B cell (primary cell): Measurements from ENCODE around the gene ADAMTS8. TPM values are rescaled to one million over a fixed set of nuclear protein-coding genes. Genes with fewer than 3 reads are reported as not detected.

Experiments
- ATAC-seq: fragments of 200-7000 bp; cut with Tn5 transposase; one replicate; pipeline ENCODE4 v1.10.0; 2021; ENCODE audit warnings: low read depth, mild to moderate bottlenecking, moderate number of reproducible peaks, moderate library complexity
- CTCF ChIA-PET: fragments of 350-600 bp; sonication (Branson Sonifier 250); formaldehyde crosslinking; loops from one replicate; lab custom pipeline; 2021; ENCODE audit warnings: antibody characterized with exemption, inconsistent platforms; lab: Charles Lee
- POLR2A ChIA-PET: fragments of 350-600 bp; sonication (Branson Sonifier 250); formaldehyde crosslinking; loops from one replicate; lab custom pipeline; 2021; ENCODE audit warnings: antibody characterized with exemption; lab: Charles Lee
- DNase-seq: peaks from one replicate; pipeline ENCODE4 v3.0.0; 2013
- H2AFZ ChIP-seq: 2 replicates; pipeline ENCODE4 v1.6.1; 2012; ENCODE audit warnings: mild to moderate bottlenecking, low read depth, low read length; ENCODE audit not compliant: insufficient read depth, poor library complexity, severe bottlenecking
- H3K27ac ChIP-seq, 2 donors: 1 replicate in 1 of 2; 2 replicates in 1 of 2; pipeline ENCODE4 v1.5.1; 2012 to 2013; ENCODE audit warnings: low read length in 2 of 2, mild to moderate bottlenecking in 2 of 2, moderate library complexity in 1 of 2
- H3K27me3 ChIP-seq, 4 experiments: fragments of 200-600 bp in 1 of 4; sonication (generic) in 1 of 4; replicated peaks in 1 of 4; 1 replicate in 2 of 4; 2 replicates in 2 of 4; pipeline versions ENCODE4 v1.6.1 to v1.7.0; 2013 to 2016; ENCODE audit warnings: low read length in 3 of 4, mild to moderate bottlenecking in 2 of 4, mixed read lengths in 1 of 4, moderate library complexity in 1 of 4; ENCODE audit not compliant: insufficient read depth in 4 of 4, control insufficient read depth in 3 of 4; ENCODE audit errors: control extremely low read depth in 1 of 4
- H3K36me3 ChIP-seq, 2 experiments: replicated peaks in 1 of 2; 1 replicate in 1 of 2; 2 replicates in 1 of 2; pipeline versions ENCODE4 v1.6.1 to v1.7.1; 2013; ENCODE audit warnings: low read length in 1 of 2; ENCODE audit not compliant: insufficient read depth in 2 of 2, control insufficient read depth in 1 of 2; ENCODE audit errors: control extremely low read depth in 1 of 2, extremely low read depth in 1 of 2
- H3K4me1 ChIP-seq, 2 donors: fragments of 200-600 bp in 1 of 2; sonication (generic) in 1 of 2; 1 replicate in 1 of 2; 2 replicates in 1 of 2; pipeline versions ENCODE4 v1.5.1 to v1.6.1; 2013 to 2017; ENCODE audit warnings: low read length in 2 of 2; ENCODE audit not compliant: control insufficient read depth in 2 of 2, insufficient read depth in 2 of 2
- H3K4me2 ChIP-seq: replicated peaks from 2 replicates; pipeline ENCODE3; 2012; ENCODE audit warnings: mild to moderate bottlenecking, low read depth, low read length; ENCODE audit not compliant: poor library complexity, severe bottlenecking
- H3K4me3 ChIP-seq, 5 experiments: fragments of 200-600 bp in 1 of 5; sonication (generic) in 1 of 5; 1 replicate in 3 of 5; 2 replicates in 2 of 5; pipeline versions ENCODE4 v1.5.1 to v1.7.0; 2011 to 2016; ENCODE audit warnings: low read length in 4 of 5, mild to moderate bottlenecking in 4 of 5, low read depth in 2 of 5, control low read depth in 1 of 5, moderate library complexity in 1 of 5; ENCODE audit not compliant: insufficient read depth in 1 of 5; ENCODE audit errors: control extremely low read depth in 1 of 5, extremely low read depth in 1 of 5
- H3K79me2 ChIP-seq: fragments of 200-600 bp; sonication (generic); one replicate; pipeline ENCODE4 v1.6.0; 2016; ENCODE audit warnings: low read length; ENCODE audit not compliant: control insufficient read depth, insufficient read depth
- H3K9ac ChIP-seq: fragments of 200-600 bp; sonication (generic); 2 replicates; pipeline ENCODE4 v1.6.1; 2017; ENCODE audit warnings: mild to moderate bottlenecking, low read length, moderate library complexity
- H3K9me3 ChIP-seq, 3 donors: one replicate each; pipeline versions ENCODE4 v1.6.1 to v1.7.1; 2013; ENCODE audit warnings: low read length in 2 of 3; ENCODE audit not compliant: control insufficient read depth in 2 of 3, insufficient read depth in 1 of 3; ENCODE audit errors: control extremely low read depth in 1 of 3
- H4K20me1 ChIP-seq: 2 replicates; pipeline ENCODE4 v1.6.0; 2012; ENCODE audit warnings: mild to moderate bottlenecking, low read length; ENCODE audit not compliant: insufficient read depth, control insufficient read depth, poor library complexity, severe bottlenecking
- H3K27ac Mint-ChIP-seq: one replicate; pipeline ENCODE4 v1.8.0; 2021; ENCODE audit warnings: mixed read lengths
- H3K27me3 Mint-ChIP-seq: one replicate; pipeline ENCODE4 v1.8.0; 2021; ENCODE audit warnings: mixed read lengths
- H3K4me1 Mint-ChIP-seq: one replicate; pipeline ENCODE4 v1.8.0; 2021; ENCODE audit warnings: mixed read lengths
- H3K4me3 Mint-ChIP-seq: one replicate; pipeline ENCODE4 v1.8.0; 2021; ENCODE audit warnings: mixed read lengths
- H3K9me3 Mint-ChIP-seq: one replicate; pipeline ENCODE4 v1.8.0; 2022; ENCODE audit warnings: mixed read lengths; ENCODE audit not compliant: insufficient read depth
- CTCF ChIP-seq: fragments of 200-600 bp; IDR thresholded peaks from one replicate; pipeline ENCODE4 v1.8.0; 2022; ENCODE audit warnings: antibody characterized with exemption, mild to moderate bottlenecking
- EZH2 ChIP-seq: IDR thresholded peaks from 2 replicates; pipeline ENCODE4 v1.6.1; 2012; ENCODE audit warnings: borderline replicate concordance, low read depth, mild to moderate bottlenecking, moderate library complexity, low read length; ENCODE audit not compliant: insufficient read depth, poor library complexity, severe bottlenecking
- WGBS: methylation state at CpG from one replicate; pipeline ENCODE4 v1.1.5; 2013; ENCODE audit warnings: missing lambda C conversion rate; ENCODE audit not compliant: insufficient coverage; 5-methylcytosine and 5-hydroxymethylcytosine counted together
- intact Hi-C: fragments of 100-400 bp; cut with micrococcal nuclease; formaldehyde crosslinking; loops from one replicate; pipeline ENCODE4 v1.10.0; 2022
- polyA plus RNA-seq: library from polyadenylated mRNA; depleted of rRNA; stranded (reverse); fragments of >200 nt; gene quantifications from 2 replicates; pipeline ENCODE4 v1.2.3, GENCODE V29; 2012
- total RNA-seq, 2 donors: library from RNA; stranded (reverse); fragments of 120-200 nt in 1 of 2; gene quantifications; 1 replicate in 1 of 2; 2 replicates in 1 of 2; pipeline versions ENCODE4 v1.2.3 to v1.2.4, GENCODE V29; 2013 to 2022

Gene ADAMTS8
- total and polyA plus RNA-seq, 2 donors (not counting 1 experiment from before 2014, with no cell fraction given) = not detected

GRCh38 chr11:130462101-130462885 is 33.9 kb upstream of the ADAMTS8 start:
- Histone ChIP-seq H2AFZ (no peak overlapping the region), H3K4me3 (no peak overlapping the region), H3K9me3 (no peaks in the 10 kb centered on the region), H4K20me1 (no peaks in the 10 kb centered on the region), H3K79me2 (no peaks in the 10 kb centered on the region), H3K9ac (no peak overlapping the region), H3K27me3 (no peaks in the 10 kb centered on the region), H3K4me1 (no peaks in the 10 kb centered on the region), H3K4me2 (no peak overlapping the region), H3K27ac (no peak overlapping the region), H3K36me3 (no peaks in the 10 kb centered on the region)
- WGBS = 93% methylated on average over 31 of the region's 31 CpGs
- H3K27me3 Mint-ChIP-seq = no peaks in the 10 kb centered on the region
- no peak overlapping the region for H3K4me3 Mint-ChIP-seq
- no peak for ATAC-seq
- ChIA-PET CTCF (interaction anchor here (1.1 kb wide), 1 partner anchor 31 kb away, joined by 3 read pairs; no protein-coding TSS in a partner anchor), POLR2A (no interaction called here)
- no peaks in the 10 kb centered on the region for H3K4me1 Mint-ChIP-seq
- no peaks in the 10 kb centered on the region for H3K9me3 Mint-ChIP-seq
- no peak for DNase-seq
- intact Hi-C loops = no loop called here
- no peak overlapping the region for H3K27ac Mint-ChIP-seq
- TF ChIP-seq EZH2 (no peak), CTCF (no peak)

GRCh38 chr11:130459521-130459920 is 31.1 kb upstream of the ADAMTS8 start:
- no peak overlapping the region for H3K4me2 ChIP-seq
- peaks cover 4% of the 10 kb centered on the region for H3K27me3 Mint-ChIP-seq
- WGBS = 99% methylated on average over 6 of the region's 7 CpGs
- H3K9me3 Mint-ChIP-seq = no peaks in the 10 kb centered on the region
- H3K36me3 ChIP-seq = no peaks in the 10 kb centered on the region
- DNase-seq (no peak), ATAC-seq (no peak)
- H3K4me3 ChIP-seq = no peak overlapping the region
- no peak overlapping the region for H3K9ac ChIP-seq
- no peaks in the 10 kb centered on the region for H3K4me1 Mint-ChIP-seq
- H3K9me3 ChIP-seq = no peaks in the 10 kb centered on the region
- H2AFZ ChIP-seq = no peak overlapping the region
- no peak overlapping the region for H3K4me3 Mint-ChIP-seq
- H3K4me1 ChIP-seq = no peaks in the 10 kb centered on the region
- no peak overlapping the region for H3K27ac ChIP-seq
- ChIA-PET POLR2A (no interaction called here), CTCF (no interaction called here)
- TF ChIP-seq CTCF = no peak
- no peak for TF ChIP-seq EZH2
- H4K20me1 ChIP-seq = no peaks in the 10 kb centered on the region
- H3K27ac Mint-ChIP-seq = no peak overlapping the region
- no peaks in the 10 kb centered on the region for H3K27me3 ChIP-seq
- intact Hi-C loops = no loop called here
- no peaks in the 10 kb centered on the region for H3K79me2 ChIP-seq
